Fibroblast of skin of right biceps (primary cell): ENCODE measurements around the gene GSTP1.
"Not testable (repeated sequence)": the region's sequence is repeated elsewhere in the genome, so short reads cannot be mapped to it uniquely, and the experiment has no call there.

Source experiments
- DNase-seq: peaks from one replicate; pipeline ENCODE4 v3.0.0-alpha.2; 2013

GSTP1 gene

GRCh38 chr11:67616431-67617242, 33.0 kb downstream of the GSTP1 start:
- DNase-seq: no peak

GRCh38 chr11:67617243-67617953, 33.8 kb downstream of the GSTP1 start:
- no peak for DNase-seq

GRCh38 chr11:67618901-67619659, 35.5 kb downstream of the GSTP1 start:
- DNase-seq: not testable (repeated sequence)

GRCh38 chr11:67619683-67620618, 36.3 kb downstream of the GSTP1 start:
- DNase-seq: not testable (repeated sequence)

- not testable (repeated sequence) for DNase-seq
Observed at GRCh38 chr11:67620621-67621020, 37.0 kb downstream of the GSTP1 start.

GRCh38 chr11:67621928-67622327, 38.3 kb downstream of the GSTP1 start:
- DNase-seq: not testable (repeated sequence)

GRCh38 chr11:67622905-67623304, 39.3 kb downstream of the GSTP1 start:
- DNase-seq: not testable (repeated sequence)

- not testable (repeated sequence) for DNase-seq
Observed at GRCh38 chr11:67623795-67624194, 40.2 kb downstream of the GSTP1 start.

GRCh38 chr11:67626131-67626833, 42.7 kb downstream of the GSTP1 start:
- DNase-seq: not testable (repeated sequence)

GRCh38 chr11:67626970-67627369, 43.4 kb downstream of the GSTP1 start:
- DNase-seq: no peak

- DNase-seq: no peak
Observed at GRCh38 chr11:67627441-67627811, 43.8 kb downstream of the GSTP1 start.

- no peak for DNase-seq
Observed at GRCh38 chr11:67627812-67628624, 44.4 kb downstream of the GSTP1 start.

- DNase-seq: no peak
Observed at GRCh38 chr11:67628710-67629385, 45.2 kb downstream of the GSTP1 start.

GRCh38 chr11:67629386-67630227, 46.0 kb downstream of the GSTP1 start, which contains the start of gene NUDT8:
Gene NUDT8, minus strand, starts transcription at chr11:67629937. Its CDS starts 26 bp downstream, at chr11:67629911.
- DNase-seq: peak; percentile 78

- DNase-seq: peak; percentile 97
Observed at GRCh38 chr11:67630228-67630942, 46.8 kb downstream of the GSTP1 start.

GRCh38 chr11:67630943-67631331, 47.3 kb downstream of the GSTP1 start:
- DNase-seq: no peak

GRCh38 chr11:67631411-67631810, 47.8 kb downstream of the GSTP1 start:
- no peak for DNase-seq

GRCh38 chr11:67631853-67632174, 48.2 kb downstream of the GSTP1 start:
- no peak for DNase-seq
